NCI-H226 (cell line): ENCODE results near the gene TGIF2LY.
"Not testable (repeated sequence)": the region's sequence is repeated elsewhere in the genome, so short reads cannot be mapped to it uniquely, and the experiment has no call there.

Experiments
- DNase-seq: peaks from one replicate; pipeline ENCODE4 v3.0.0-alpha.2; 2015

The TGIF2LY gene

GRCh38 chrY:3578767-3579166 is at the start of gene TGIF2LY:
Gene TGIF2LY (plus strand): TSS chrY:3579067. CDS start chrY:3579245, 178 bp downstream.
- not testable (repeated sequence) for DNase-seq
